Bronchial epithelial cell (primary cell): ENCODE data around the gene SGK1. TPM values are rescaled to one million over a fixed set of nuclear protein-coding genes. Genes with fewer than 3 reads are reported as not detected.

Experiments used
- DNase-seq: peaks from one replicate; pipeline ENCODE4 v3.0.0-alpha.2; 2010; ENCODE audit warnings: low read depth
- FAIRE-seq: peaks from 2 replicates; lab custom pipeline; 2011; peaks lifted over from hg19 to GRCh38; lab: Jason Lieb, UNC
- H3K27me3 ChIP-seq: 2 replicates; pipeline ENCODE4 v1.5.1; 2011; ENCODE audit warnings: low read length; ENCODE audit not compliant: control insufficient read depth, insufficient read depth
- H3K36me3 ChIP-seq: 2 replicates; pipeline ENCODE4 v1.5.1; 2011; ENCODE audit warnings: low read length; ENCODE audit not compliant: control insufficient read depth, insufficient read depth
- H3K4me3 ChIP-seq: 2 replicates; pipeline ENCODE4 v1.5.1; 2011; ENCODE audit warnings: mild to moderate bottlenecking, low read depth, low read length, control low read depth
- total RNA-seq: library from RNA; depleted of rRNA; stranded (reverse); fragments of >200 nt; gene quantifications from 2 replicates; pipeline ENCODE4 v1.2.1, GENCODE V29; 2014
- TF ChIP-seq, protein P1 (sequence below): IDR thresholded peaks from 2 replicates; pipeline ENCODE4 v1.5.1; 2011; ENCODE audit warnings: mild to moderate bottlenecking, moderate library complexity, low read length, control low read depth, inconsistent platforms; ENCODE audit not compliant: insufficient read depth, severe bottlenecking

The SGK1 gene
- total RNA-seq, 1 donor from 2014 or later, result 13.4 TPM

GRCh38 chr6:134346932-134347545 is 29.1 kb upstream of the SGK1 start:
- FAIRE-seq, result no peak
- TF ChIP-seq, protein P1, sequence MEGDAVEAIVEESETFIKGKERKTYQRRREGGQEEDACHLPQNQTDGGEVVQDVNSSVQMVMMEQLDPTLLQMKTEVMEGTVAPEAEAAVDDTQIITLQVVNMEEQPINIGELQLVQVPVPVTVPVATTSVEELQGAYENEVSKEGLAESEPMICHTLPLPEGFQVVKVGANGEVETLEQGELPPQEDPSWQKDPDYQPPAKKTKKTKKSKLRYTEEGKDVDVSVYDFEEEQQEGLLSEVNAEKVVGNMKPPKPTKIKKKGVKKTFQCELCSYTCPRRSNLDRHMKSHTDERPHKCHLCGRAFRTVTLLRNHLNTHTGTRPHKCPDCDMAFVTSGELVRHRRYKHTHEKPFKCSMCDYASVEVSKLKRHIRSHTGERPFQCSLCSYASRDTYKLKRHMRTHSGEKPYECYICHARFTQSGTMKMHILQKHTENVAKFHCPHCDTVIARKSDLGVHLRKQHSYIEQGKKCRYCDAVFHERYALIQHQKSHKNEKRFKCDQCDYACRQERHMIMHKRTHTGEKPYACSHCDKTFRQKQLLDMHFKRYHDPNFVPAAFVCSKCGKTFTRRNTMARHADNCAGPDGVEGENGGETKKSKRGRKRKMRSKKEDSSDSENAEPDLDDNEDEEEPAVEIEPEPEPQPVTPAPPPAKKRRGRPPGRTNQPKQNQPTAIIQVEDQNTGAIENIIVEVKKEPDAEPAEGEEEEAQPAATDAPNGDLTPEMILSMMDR, result no peak

GRCh38 chr6:134345789-134346188 is 27.9 kb upstream of the SGK1 start:
- FAIRE-seq, result no peak
- TF ChIP-seq, protein P1, result no peak
- no peak for DNase-seq
- no peaks in the 10 kb centered on the region for H3K36me3 ChIP-seq
- H3K4me3 ChIP-seq, result no peak overlapping the region
- H3K27me3 ChIP-seq, result no peaks in the 10 kb centered on the region

More at GRCh38 chr6:134346932-134347545, 29.1 kb upstream of the SGK1 start:
- DNase-seq, result no peak
- no peaks in the 10 kb centered on the region for H3K36me3 ChIP-seq
- H3K4me3 ChIP-seq, result no peak overlapping the region
- H3K27me3 ChIP-seq, result no peaks in the 10 kb centered on the region

DNA sequence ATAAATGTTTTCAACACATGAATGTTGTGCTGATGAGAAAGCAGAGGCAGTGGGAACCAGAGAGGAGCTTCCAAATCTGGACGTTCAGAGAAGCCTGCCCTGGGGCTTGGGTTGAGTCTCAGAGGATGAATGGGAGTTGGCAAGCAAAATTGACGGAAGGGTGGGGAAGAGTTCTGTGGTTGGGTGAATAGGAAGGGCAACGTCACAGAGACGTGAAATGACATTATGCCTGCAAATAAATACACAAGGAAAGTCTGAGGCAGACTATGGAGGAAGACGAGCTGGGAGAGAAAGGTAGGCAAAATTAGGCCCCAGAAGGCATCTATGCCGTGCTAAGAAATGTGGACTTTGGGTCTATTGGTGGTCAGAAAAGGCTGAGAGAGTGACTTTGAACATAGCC is 25.2 kb upstream of the SGK1 start:
- no peak for DNase-seq
- TF ChIP-seq, protein P1, result no peak

DNA sequence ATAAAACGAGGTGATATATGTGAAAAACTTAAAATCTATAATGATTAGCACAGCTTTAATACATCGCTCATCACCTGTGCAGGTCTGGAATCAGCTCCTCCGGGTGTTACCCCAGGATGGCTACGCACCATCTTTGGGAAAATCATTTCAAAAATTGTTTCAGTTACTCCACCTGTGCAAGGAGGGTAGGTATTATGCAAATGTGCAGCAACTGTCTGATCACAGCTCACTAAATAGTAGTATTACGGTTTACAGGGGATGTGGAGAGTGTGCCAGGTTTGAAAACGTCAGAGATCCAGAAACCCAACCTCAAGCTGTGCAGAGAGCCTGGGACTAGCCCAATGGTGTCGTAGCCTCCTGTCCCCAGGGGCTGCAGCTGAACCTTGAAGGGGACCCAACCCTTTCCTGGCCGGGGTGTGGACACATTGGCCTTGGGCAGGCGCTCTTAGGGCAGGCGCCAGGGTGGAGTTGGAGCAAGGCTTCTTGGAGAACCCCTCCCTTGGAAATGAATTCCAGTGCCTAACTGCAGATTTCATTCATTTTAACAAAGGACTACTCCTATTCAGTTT is 24.2 kb upstream of the SGK1 start:
- H3K36me3 ChIP-seq, result no peaks in the 10 kb centered on the region
- TF ChIP-seq, protein P1, result no peak
- H3K4me3 ChIP-seq, result no peak overlapping the region
- FAIRE-seq (no peak), DNase-seq (no peak)
- no peaks in the 10 kb centered on the region for H3K27me3 ChIP-seq

More for the DNA sequence above, 25.2 kb upstream of the SGK1 start:
- Histone ChIP-seq H3K4me3 (no peak overlapping the region), H3K27me3 (no peaks in the 10 kb centered on the region), H3K36me3 (no peaks in the 10 kb centered on the region)
- FAIRE-seq, result no peak

DNA sequence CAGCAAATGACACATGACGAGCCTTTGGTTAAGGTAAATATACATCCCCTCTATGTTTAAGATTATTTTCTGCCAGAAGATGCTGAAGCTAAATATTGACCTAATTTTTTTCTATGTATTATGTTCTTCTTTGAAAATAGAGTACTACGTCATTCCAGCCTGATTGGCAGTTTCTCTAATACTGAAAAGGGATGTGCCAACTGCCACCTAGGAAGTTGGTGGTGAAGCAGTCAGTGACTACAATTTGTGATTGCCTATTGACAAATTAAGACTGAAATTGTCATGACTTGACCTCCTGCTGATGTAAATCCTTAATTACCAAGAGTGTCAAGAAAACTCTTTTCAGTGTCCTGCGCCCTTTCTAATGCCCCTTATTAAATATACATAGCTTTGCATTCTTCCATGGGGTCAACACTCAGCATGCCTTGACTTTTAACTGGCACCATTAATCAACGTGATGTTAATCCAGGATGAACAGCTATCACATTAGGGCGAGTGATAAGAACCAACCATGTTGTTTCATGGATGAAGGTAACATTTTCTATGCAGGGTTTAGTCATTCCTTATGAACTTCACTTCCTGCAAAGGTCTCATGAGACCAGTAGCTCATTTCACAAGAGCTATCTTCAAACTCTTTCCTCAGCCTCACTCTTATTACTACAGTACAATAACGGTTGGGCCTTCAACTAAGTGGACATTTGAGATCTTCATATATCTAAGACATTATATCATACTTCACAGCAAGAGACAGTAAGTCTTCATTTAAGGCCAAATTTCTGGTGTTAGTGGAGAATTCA is 22.5 kb upstream of the SGK1 start:
- FAIRE-seq (no peak), DNase-seq (no peak)
- Histone ChIP-seq H3K27me3 (no peaks in the 10 kb centered on the region), H3K36me3 (no peaks in the 10 kb centered on the region), H3K4me3 (no peak overlapping the region)
- TF ChIP-seq, protein P1, result no peak
